Prostate gland (tissue), 2 donors: ENCODE results near the gene ZNF12.
"Not testable (repeated sequence)": the region's sequence is repeated elsewhere in the genome, so short reads cannot be mapped to it uniquely, and the experiment has no call there.

Experiments
- POLR2A ChIP-seq: fragments of 450-650 bp; IDR thresholded peaks from one replicate; pipeline ENCODE4 v1.6.1; 2016; ENCODE audit warnings: antibody characterized with exemption, mild to moderate bottlenecking
- POLR2AphosphoS5 ChIP-seq: sonication (generic); formaldehyde crosslinking; IDR thresholded peaks from one replicate; pipeline ENCODE4 v1.6.1; 2017; ENCODE audit warnings: antibody characterized with exemption
- TF ChIP-seq, protein P1 (sequence below), 4 experiments: fragments of 200-600 bp in 2 of 4; fragments of 450-650 bp in 2 of 4; sonication (generic) in 2 of 4; IDR thresholded peaks; 1 replicate in 3 of 4; 2 replicates in 1 of 4; pipeline ENCODE4 v1.5.1; 2016 to 2019; ENCODE audit warnings: antibody characterized with exemption in 4 of 4, mild to moderate bottlenecking in 2 of 4, moderate library complexity in 2 of 4

DNA sequence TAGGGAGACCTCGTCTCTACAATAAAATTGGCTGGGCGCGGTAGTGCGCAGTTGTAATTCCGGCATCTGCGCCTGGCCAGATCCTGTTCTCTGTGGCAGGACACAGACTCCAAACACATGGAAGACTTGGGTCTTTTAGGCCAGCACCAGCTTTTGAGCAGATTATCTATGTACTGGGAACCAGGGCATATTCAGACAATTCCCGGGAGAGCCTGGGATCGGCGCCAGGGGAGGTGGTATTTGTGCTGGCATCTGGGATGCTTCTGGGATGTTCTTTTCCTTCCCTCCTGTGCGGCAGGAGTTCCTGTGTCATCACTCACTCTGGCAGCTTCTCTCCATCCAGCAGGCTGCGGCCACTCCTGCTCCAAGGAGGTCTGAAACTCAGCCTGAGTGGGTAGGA, 31.7 kb upstream of the ZNF12 start:
- TF ChIP-seq, protein P1, sequence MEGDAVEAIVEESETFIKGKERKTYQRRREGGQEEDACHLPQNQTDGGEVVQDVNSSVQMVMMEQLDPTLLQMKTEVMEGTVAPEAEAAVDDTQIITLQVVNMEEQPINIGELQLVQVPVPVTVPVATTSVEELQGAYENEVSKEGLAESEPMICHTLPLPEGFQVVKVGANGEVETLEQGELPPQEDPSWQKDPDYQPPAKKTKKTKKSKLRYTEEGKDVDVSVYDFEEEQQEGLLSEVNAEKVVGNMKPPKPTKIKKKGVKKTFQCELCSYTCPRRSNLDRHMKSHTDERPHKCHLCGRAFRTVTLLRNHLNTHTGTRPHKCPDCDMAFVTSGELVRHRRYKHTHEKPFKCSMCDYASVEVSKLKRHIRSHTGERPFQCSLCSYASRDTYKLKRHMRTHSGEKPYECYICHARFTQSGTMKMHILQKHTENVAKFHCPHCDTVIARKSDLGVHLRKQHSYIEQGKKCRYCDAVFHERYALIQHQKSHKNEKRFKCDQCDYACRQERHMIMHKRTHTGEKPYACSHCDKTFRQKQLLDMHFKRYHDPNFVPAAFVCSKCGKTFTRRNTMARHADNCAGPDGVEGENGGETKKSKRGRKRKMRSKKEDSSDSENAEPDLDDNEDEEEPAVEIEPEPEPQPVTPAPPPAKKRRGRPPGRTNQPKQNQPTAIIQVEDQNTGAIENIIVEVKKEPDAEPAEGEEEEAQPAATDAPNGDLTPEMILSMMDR (IDR thresholded peaks at IDR 0.05), result not testable (repeated sequence)
- not testable (repeated sequence) for TF ChIP-seq POLR2AphosphoS5, POLR2A
